ENCODE results near the gene MCM10. TPM values are rescaled to one million over a fixed set of nuclear protein-coding genes. Genes with fewer than 3 reads are reported as not detected.

MCM10 gene
- total and polyA plus RNA-seq, 9 of the 15 experiments (the other 6 are each of a cell fraction or from before 2014, with no cell fraction given), result 10.4 to 68.1 (median 48.0) TPM

GRCh38 chr10:13219685-13220670, 58.6 kb downstream of the MCM10 start (continued):
- TF ChIP-seq MAX (CRISPR knock-in tag; IDR thresholded peaks at IDR 0.05), result 0 out of 2 replicates have a peak, but pooled peaks have one; percentile 33

GRCh38 chr10:13221572-13221971, 60.2 kb downstream of the MCM10 start:
- H3K4me3 ChIP-seq, result no peak overlapping the region
- no peak overlapping the region for H3K9ac ChIP-seq (ENCODE audit: insufficient read depth in 1 of 2, low read depth in 2 of 2, low read length in 2 of 2)
- CTCF ChIA-PET (ENCODE audit: low intra/inter-chr PET ratio), result interaction anchor here (0.5 kb wide), 1 partner anchor 121 kb away, joined by 3 read pairs; no protein-coding TSS in a partner anchor
- H3K79me2 ChIP-seq (ENCODE audit: control insufficient read depth, insufficient read depth, low read length), result no peaks in the 10 kb centered on the region
- no peaks in the 10 kb centered on the region; a peak in 2 of 5 replicates for H3K4me1 ChIP-seq (replicated peaks in 1 of 2; ENCODE audit: control insufficient read depth in 2 of 2, insufficient read depth in 2 of 2, low read length in 2 of 2)
- no peak overlapping the region for H3K27ac ChIP-seq (ENCODE audit: extremely low read depth, low read depth, low read length)
- WGBS (ENCODE audit: insufficient coverage, low coverage, missing lambda C conversion rate), result 33% methylated on average over 8 of the region's 8 CpGs
- BruUV-seq (replicated peaks), result no TSS peak
- no peak overlapping the region for H2AFZ ChIP-seq (ENCODE audit: low read depth, low read length)
- DNase-seq (ENCODE audit: extremely low read depth in 1 of 4, low spot score in 3 of 4), result no peak
- H3K9me3 ChIP-seq (replicated peaks; ENCODE audit: control insufficient read depth, insufficient read depth, low read depth, low read length), result no peaks in the 10 kb centered on the region
- intact Hi-C loops (cut with micrococcal nuclease), result loop anchor here (2.0 to 10.0 kb wide), 2 partner anchors 53 to 131 kb away; no protein-coding TSS in a partner anchor
- no peak for FAIRE-seq
- no peaks in the 10 kb centered on the region; the same call in 1 of the 2 replicates for H4K20me1 ChIP-seq (replicated peaks; ENCODE audit: control insufficient read depth, insufficient read depth, low read length)
- POLR2A ChIA-PET, result interaction anchor here (1.5 kb wide), 1 partner anchor 9 kb away, joined by 9 read pairs; no protein-coding TSS in a partner anchor
- ATAC-seq, result no peak
- H3K27me3 ChIP-seq (ENCODE audit: control insufficient read depth in 2 of 2, insufficient read depth in 2 of 2, low read length in 2 of 2), result no peaks in the 10 kb centered on the region
- in situ Hi-C loops (cut with MboI), result loop anchor here (5.0 kb wide), 1 partner anchor 81 kb away; the partner anchor contains the start of gene PHYH
- no peak overlapping the region for H3K4me2 ChIP-seq (ENCODE audit: insufficient read depth, low read length)
- no peaks in the 10 kb centered on the region for H3K9me1 ChIP-seq (ENCODE audit: control insufficient read depth, insufficient read depth, low read length)
- no peaks in the 10 kb centered on the region for H3K36me3 ChIP-seq (ENCODE audit: control insufficient read depth, insufficient read depth, low read length)
- no peak for TF ChIP-seq NFRKB (IDR thresholded peaks at IDR 0.05; ENCODE audit: low read depth)
- TF ChIP-seq ZNF583 (CRISPR knock-in tag; IDR thresholded peaks at IDR 0.05), result no peak
- TF ChIP-seq XRCC3 (IDR thresholded peaks at IDR 0.05), result no peak
- TF ChIP-seq C11orf30 (IDR thresholded peaks at IDR 0.05; ENCODE audit: low read depth), result peak; percentile 67
- no peak for TF ChIP-seq SAFB (IDR thresholded peaks at IDR 0.05; ENCODE audit: borderline replicate concordance, low read depth, low read length)
- TF ChIP-seq CHD7 (IDR thresholded peaks at IDR 0.05; ENCODE audit: low read depth, low read length), result no peak

Measured in K562 (cell line).